ENCODE data around the gene KNCN. TPM values are rescaled to one million over a fixed set of nuclear protein-coding genes. Genes with fewer than 3 reads are reported as not detected.

Gene KNCN
- total RNA-seq, 5 donors from 2014 or later (not counting 1 experiment from before 2014, with no cell fraction given) = 0.14 TPM; not detected in 4

DNA sequence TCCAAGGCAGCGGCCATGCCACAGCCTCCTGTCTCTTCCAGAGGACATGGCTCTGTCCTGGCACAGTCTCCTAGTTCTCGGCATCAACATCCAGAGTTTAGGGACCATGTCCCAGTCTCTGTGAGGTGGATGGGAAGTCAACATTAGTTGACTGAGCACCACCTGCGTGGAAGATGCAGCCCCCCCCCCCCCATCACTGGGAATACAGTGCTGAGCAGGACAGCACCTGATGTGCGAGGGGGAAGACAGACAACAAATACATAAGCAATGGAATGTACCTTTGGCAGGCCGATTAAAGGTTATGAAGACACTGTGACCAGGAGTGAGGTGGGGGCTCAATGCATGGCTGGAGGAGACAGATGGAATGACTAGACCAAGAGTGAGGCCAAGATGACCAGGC, 26.6 kb downstream of the KNCN start:
- CTCF ChIA-PET = no interaction called here
- H3K27ac ChIP-seq (ENCODE audit: low read length) = no peak overlapping the region
- H3K4me3 ChIP-seq (ENCODE audit: control insufficient read depth in 1 of 2, extremely low read depth in 1 of 2, low read length in 1 of 2) = no peak overlapping the region
- H3K4me1 ChIP-seq (ENCODE audit: control insufficient read depth in 1 of 2, extremely low read depth in 1 of 2, insufficient read depth in 2 of 2, low read length in 2 of 2) = peaks cover 0 to 5% of the 10 kb centered on the region in 2 experiments
- no peak overlapping the region for H3K27ac Mint-ChIP-seq
- peaks cover 34 to 49% of the 10 kb centered on the region in 2 donors for H3K27me3 Mint-ChIP-seq
- DNase-seq (no peak), ATAC-seq (replicated peaks in 1 of 4) (no peak)
- H3K4me1 Mint-ChIP-seq = peaks cover 0 to 21% (median 3%) of the 10 kb centered on the region in 3 donors
- no peaks in the 10 kb centered on the region for H3K9me3 Mint-ChIP-seq
- H3K36me3 ChIP-seq (ENCODE audit: control insufficient read depth in 2 of 2, extremely low read depth in 1 of 2, insufficient read depth in 1 of 2, low read length in 1 of 2) = no peaks in the 10 kb centered on the region
- H3K36me3 Mint-ChIP-seq = no peaks in the 10 kb centered on the region
- no peak overlapping the region for H3K4me3 Mint-ChIP-seq
- POLR2A ChIA-PET = no interaction called here
- no peaks in the 10 kb centered on the region for H3K9me3 ChIP-seq
- 93% methylated on average over 3 of the region's 5 CpGs for WGBS (ENCODE audit: insufficient coverage)
- peaks cover 9 to 68% of the 10 kb centered on the region in 2 experiments for H3K27me3 ChIP-seq (replicated peaks in 1 of 2; ENCODE audit: control insufficient read depth in 2 of 2, extremely low read depth in 1 of 2, insufficient read depth in 2 of 2, low read length in 1 of 2)

DNA sequence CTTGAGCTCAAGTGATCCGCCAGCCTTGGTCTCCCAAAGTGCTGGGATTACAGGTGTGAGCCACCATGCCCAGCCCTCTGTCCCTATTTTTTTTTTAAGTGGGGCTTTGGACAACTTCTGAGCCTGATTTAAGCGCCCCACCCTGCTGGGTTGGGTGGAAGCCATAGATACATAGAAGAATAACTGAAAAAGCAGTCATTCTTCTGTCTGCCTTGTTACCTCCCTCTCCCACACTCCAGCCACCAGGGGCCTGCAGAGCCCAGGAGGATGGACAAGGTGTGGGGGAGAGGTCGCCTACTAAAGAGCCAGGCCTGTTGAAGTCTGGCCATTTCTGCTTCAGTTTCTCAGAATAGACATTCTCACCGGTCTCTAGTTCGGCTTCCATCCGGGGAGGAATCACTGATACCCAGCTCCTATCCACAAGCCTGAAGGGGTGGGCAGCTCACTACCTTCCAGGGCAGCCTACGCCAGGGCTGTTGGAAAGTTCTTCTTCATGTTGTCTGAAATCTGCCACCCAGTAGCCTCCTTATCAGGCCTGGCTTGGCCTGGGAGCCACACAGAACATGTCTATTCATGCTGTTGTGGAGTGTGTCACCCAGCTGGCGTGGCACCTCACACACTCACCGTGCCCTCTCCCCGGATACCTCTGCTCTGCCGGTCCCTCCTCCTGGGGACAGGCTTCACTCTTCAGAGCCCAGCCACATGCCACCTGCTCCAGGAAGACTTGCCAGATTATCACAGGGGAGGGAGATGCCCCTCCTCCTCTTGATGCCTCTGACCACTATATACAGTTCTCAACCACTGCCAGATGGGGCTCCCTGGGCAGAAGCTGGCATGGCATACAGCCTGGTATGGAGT, 27.7 kb downstream of the KNCN start:
- no peak overlapping the region for H3K4me3 ChIP-seq (ENCODE audit: control insufficient read depth in 1 of 2, extremely low read depth in 1 of 2, low read length in 1 of 2)
- peaks cover 0 to 14% (median 3%) of the 10 kb centered on the region in 3 donors for H3K4me1 Mint-ChIP-seq
- no peaks in the 10 kb centered on the region for H3K36me3 ChIP-seq (ENCODE audit: control insufficient read depth in 2 of 2, extremely low read depth in 1 of 2, insufficient read depth in 1 of 2, low read length in 1 of 2)
- H3K4me1 ChIP-seq (ENCODE audit: control insufficient read depth in 1 of 2, extremely low read depth in 1 of 2, insufficient read depth in 2 of 2, low read length in 2 of 2) = peaks cover 0 to 5% of the 10 kb centered on the region in 2 experiments
- H3K27ac ChIP-seq (ENCODE audit: low read length) = no peak overlapping the region
- ATAC-seq (replicated peaks in 1 of 4) (no peak), DNase-seq (no peak)
- H3K4me3 Mint-ChIP-seq = no peak overlapping the region
- no peaks in the 10 kb centered on the region for H3K9me3 ChIP-seq
- no peaks in the 10 kb centered on the region for H3K36me3 Mint-ChIP-seq
- ChIA-PET POLR2A (no interaction called here), CTCF (interaction anchor here in 1 of 2 donors (1.5 kb wide), 1 partner anchor 77 kb away, joined by 4 read pairs; no protein-coding TSS in a partner anchor)
- H3K27me3 Mint-ChIP-seq = peaks cover 31 to 43% of the 10 kb centered on the region in 2 donors
- no peak overlapping the region for H3K27ac Mint-ChIP-seq
- 94% methylated on average over 5 of the region's 11 CpGs for WGBS (ENCODE audit: insufficient coverage)
- peaks cover 9 to 64% of the 10 kb centered on the region in 2 experiments for H3K27me3 ChIP-seq (replicated peaks in 1 of 2; ENCODE audit: control insufficient read depth in 2 of 2, extremely low read depth in 1 of 2, insufficient read depth in 2 of 2, low read length in 1 of 2)
- H3K9me3 Mint-ChIP-seq = no peaks in the 10 kb centered on the region

DNA sequence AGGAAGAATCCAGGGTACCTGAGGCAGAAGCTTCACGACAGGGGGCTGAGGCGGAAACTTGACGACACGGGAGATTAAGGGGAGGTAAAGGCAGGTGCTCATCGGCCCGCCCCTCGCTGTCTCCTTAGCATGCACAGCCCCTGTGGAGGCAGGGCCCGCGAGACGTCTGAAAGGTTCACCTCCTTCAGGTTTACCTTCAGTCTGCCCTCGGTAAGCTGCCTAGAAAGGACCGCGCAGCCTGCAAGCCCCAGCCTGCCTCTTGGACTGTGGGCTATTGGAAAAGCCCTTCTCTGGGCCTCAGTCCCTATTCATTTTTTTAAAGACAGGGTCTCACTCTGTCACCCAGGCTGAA, 28.5 kb downstream of the KNCN start:
- Mint-ChIP-seq H3K4me3 (no peak overlapping the region), H3K27ac (no peak overlapping the region), H3K4me1 (peaks cover under 1 to 7% (median 3%) of the 10 kb centered on the region in 3 donors), H3K9me3 (no peaks in the 10 kb centered on the region), H3K27me3 (peaks cover 29 to 40% of the 10 kb centered on the region in 2 donors), H3K36me3 (no peaks in the 10 kb centered on the region)
- Histone ChIP-seq H3K4me3 (ENCODE audit: control insufficient read depth in 1 of 2, extremely low read depth in 1 of 2, low read length in 1 of 2) (no peak overlapping the region), H3K36me3 (ENCODE audit: control insufficient read depth in 2 of 2, extremely low read depth in 1 of 2, insufficient read depth in 1 of 2, low read length in 1 of 2) (no peaks in the 10 kb centered on the region), H3K27ac (ENCODE audit: low read length) (no peak overlapping the region), H3K4me1 (ENCODE audit: control insufficient read depth in 1 of 2, extremely low read depth in 1 of 2, insufficient read depth in 2 of 2, low read length in 2 of 2) (peaks cover 0 to 5% of the 10 kb centered on the region in 2 experiments), H3K9me3 (no peaks in the 10 kb centered on the region), H3K27me3 (replicated peaks in 1 of 2; ENCODE audit: control insufficient read depth in 2 of 2, extremely low read depth in 1 of 2, insufficient read depth in 2 of 2, low read length in 1 of 2) (peaks cover 9 to 62% of the 10 kb centered on the region in 2 experiments)
- ChIA-PET POLR2A (no interaction called here), CTCF (interaction anchor here in 1 of 2 donors (1.5 kb wide), 1 partner anchor 76 kb away, joined by 4 read pairs; no protein-coding TSS in a partner anchor)
- DNase-seq = no peak
- 83% methylated on average over 13 of the region's 13 CpGs for WGBS (ENCODE audit: insufficient coverage)
- ATAC-seq (replicated peaks in 1 of 4) = no peak

DNA sequence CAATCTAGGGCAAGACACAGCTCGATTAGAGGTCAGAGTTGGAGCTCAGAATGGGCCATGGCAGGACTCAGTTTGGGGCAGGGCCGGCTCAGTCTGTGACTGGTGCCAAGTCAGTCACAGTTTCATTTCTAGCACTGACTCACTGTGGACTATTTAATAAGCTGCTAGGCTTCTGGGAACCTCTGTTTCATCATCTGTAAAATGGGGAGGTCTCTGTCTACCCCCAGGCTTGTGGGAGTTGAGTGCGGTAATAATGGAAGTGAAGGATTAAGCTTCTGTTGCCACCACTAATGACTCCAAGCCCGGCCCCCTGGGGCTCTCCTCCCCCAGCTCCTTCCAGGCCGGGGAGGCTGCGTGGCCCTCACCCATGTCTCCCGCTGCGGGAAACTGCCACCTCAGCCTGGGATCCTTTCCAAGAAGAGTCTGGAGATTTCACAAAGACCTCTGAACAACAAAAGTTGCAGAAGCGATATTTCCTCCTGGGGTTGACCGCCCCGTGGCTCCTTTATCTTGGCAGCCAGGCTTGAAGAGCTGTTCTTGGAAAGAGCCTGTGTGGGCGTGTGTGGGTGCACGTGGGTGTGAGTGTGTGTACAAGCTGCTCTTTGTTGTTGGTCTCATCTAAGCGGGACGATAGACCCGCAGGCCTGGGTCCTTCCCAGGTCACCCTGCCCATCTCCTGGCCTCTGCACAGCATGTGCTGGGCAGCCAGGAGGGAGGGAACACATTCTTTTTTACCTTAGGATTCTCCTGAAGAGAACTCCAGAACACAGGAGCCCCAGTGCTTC, 29.1 kb downstream of the KNCN start:
- H3K36me3 ChIP-seq (ENCODE audit: control insufficient read depth in 2 of 2, extremely low read depth in 1 of 2, insufficient read depth in 1 of 2, low read length in 1 of 2) = no peaks in the 10 kb centered on the region
- H3K4me1 ChIP-seq (ENCODE audit: control insufficient read depth in 1 of 2, extremely low read depth in 1 of 2, insufficient read depth in 2 of 2, low read length in 2 of 2) = peaks cover 0 to 5% of the 10 kb centered on the region in 2 experiments
- H3K9me3 ChIP-seq = no peaks in the 10 kb centered on the region
- peaks cover 9 to 64% of the 10 kb centered on the region in 2 experiments for H3K27me3 ChIP-seq (replicated peaks in 1 of 2; ENCODE audit: control insufficient read depth in 2 of 2, extremely low read depth in 1 of 2, insufficient read depth in 2 of 2, low read length in 1 of 2)
- ChIA-PET POLR2A (no interaction called here), CTCF (interaction anchor here (1.2 to 1.5 kb wide), 2 partner anchors 8 to 76 kb away, joined by 3 to 4 read pairs; no protein-coding TSS in a partner anchor)
- no peaks in the 10 kb centered on the region for H3K9me3 Mint-ChIP-seq
- no peak for ATAC-seq (replicated peaks in 1 of 4)
- no peak overlapping the region for H3K4me3 Mint-ChIP-seq
- H3K4me3 ChIP-seq (ENCODE audit: control insufficient read depth in 1 of 2, extremely low read depth in 1 of 2, low read length in 1 of 2) = no peak overlapping the region
- WGBS (ENCODE audit: insufficient coverage) = 26% methylated on average over 14 of the region's 16 CpGs
- H3K27me3 Mint-ChIP-seq = peaks cover 33 to 40% of the 10 kb centered on the region in 2 donors
- H3K36me3 Mint-ChIP-seq = no peaks in the 10 kb centered on the region
- no peak for DNase-seq
- H3K27ac Mint-ChIP-seq = no peak overlapping the region
- H3K27ac ChIP-seq (ENCODE audit: low read length) = no peak overlapping the region
- H3K4me1 Mint-ChIP-seq = peaks cover 3 to 7% (median 6%) of the 10 kb centered on the region in 3 donors

DNA sequence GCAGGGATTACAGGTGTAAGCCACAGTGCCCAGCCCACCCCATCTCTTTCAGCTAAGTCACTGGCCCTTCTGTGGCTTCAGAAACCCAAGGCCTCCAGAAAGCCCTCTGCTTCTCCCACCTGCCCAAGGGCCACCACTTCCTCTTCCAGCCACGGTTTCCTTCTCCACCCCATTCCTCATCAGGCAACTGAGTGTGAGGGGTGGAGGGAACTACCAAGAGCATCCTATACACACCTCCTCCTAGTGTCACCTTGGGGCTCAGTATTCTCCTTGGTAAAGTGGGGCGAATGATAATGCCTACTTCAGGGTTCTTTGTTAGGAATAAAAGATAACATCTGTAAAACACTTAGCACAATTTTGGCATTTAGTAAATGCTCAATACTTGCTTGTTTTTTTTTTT, 30.0 kb downstream of the KNCN start:
- Histone ChIP-seq H3K4me1 (ENCODE audit: control insufficient read depth in 1 of 2, extremely low read depth in 1 of 2, insufficient read depth in 2 of 2, low read length in 2 of 2) (peaks cover 0 to 10% of the 10 kb centered on the region in 2 experiments), H3K4me3 (ENCODE audit: control insufficient read depth in 1 of 2, extremely low read depth in 1 of 2, low read length in 1 of 2) (no peak overlapping the region), H3K9me3 (no peaks in the 10 kb centered on the region), H3K36me3 (ENCODE audit: control insufficient read depth in 2 of 2, extremely low read depth in 1 of 2, insufficient read depth in 1 of 2, low read length in 1 of 2) (no peaks in the 10 kb centered on the region), H3K27ac (ENCODE audit: low read length) (no peak overlapping the region), H3K27me3 (replicated peaks in 1 of 2; ENCODE audit: control insufficient read depth in 2 of 2, extremely low read depth in 1 of 2, insufficient read depth in 2 of 2, low read length in 1 of 2) (peaks cover 9 to 60% of the 10 kb centered on the region in 2 experiments)
- peaks cover 7 to 9% (median 7%) of the 10 kb centered on the region in 3 donors for H3K4me1 Mint-ChIP-seq
- no CpG with 5 or more reads among the region's 2 CpGs for WGBS (ENCODE audit: insufficient coverage)
- ChIA-PET CTCF (interaction anchor here in 1 of 2 donors (1.2 kb wide), 1 partner anchor 9 kb away, joined by 3 read pairs; no protein-coding TSS in a partner anchor), POLR2A (no interaction called here)
- DNase-seq = no peak
- no peaks in the 10 kb centered on the region for H3K36me3 Mint-ChIP-seq
- H3K4me3 Mint-ChIP-seq = no peak overlapping the region
- no peak for ATAC-seq (replicated peaks in 1 of 4)
- peaks cover 38 to 41% of the 10 kb centered on the region in 2 donors for H3K27me3 Mint-ChIP-seq
- no peaks in the 10 kb centered on the region for H3K9me3 Mint-ChIP-seq
- no peak overlapping the region for H3K27ac Mint-ChIP-seq

All from T-cell (primary cell).